ENCODE data around the gene RNASE2.

The RNASE2 gene

GRCh38 chr14:20997564-20997963, 42.3 kb downstream of the RNASE2 start:
- no peak for DNase-seq
- no peak for TF ChIP-seq POLR2A (IDR thresholded peaks at IDR 0.05; ENCODE audit: low read length)
- no peak for TF ChIP-seq GATA1 (IDR thresholded peaks at IDR 0.05; ENCODE audit: low read depth, low read length)

GRCh38 chr14:20998139-20998538, 42.9 kb downstream of the RNASE2 start:
- TF ChIP-seq POLR2A (IDR thresholded peaks at IDR 0.05; ENCODE audit: low read length), result no peak

GRCh38 chr14:20998674-20999366, 43.5 kb downstream of the RNASE2 start, which contains the start of gene SLC39A2:
SLC39A2 (plus strand) TSS chr14:20999293; CDS start chr14:20999447, 154 bp downstream.
- no peak for DNase-seq
- TF ChIP-seq POLR2A (IDR thresholded peaks at IDR 0.05; ENCODE audit: low read length) (no peak), GATA1 (IDR thresholded peaks at IDR 0.05; ENCODE audit: low read depth, low read length) (no peak)

More at GRCh38 chr14:20998139-20998538, 42.9 kb downstream of the RNASE2 start:
- no peak for DNase-seq

- no peak for TF ChIP-seq GATA1 (IDR thresholded peaks at IDR 0.05; ENCODE audit: low read depth, low read length)
- DNase-seq, result no peak
Measured at GRCh38 chr14:20999591-20999990, 44.3 kb downstream of the RNASE2 start.

GRCh38 chr14:21001218-21001617, 45.9 kb downstream of the RNASE2 start:
- TF ChIP-seq GATA1 (IDR thresholded peaks at IDR 0.05; ENCODE audit: low read depth, low read length) (no peak), POLR2A (IDR thresholded peaks at IDR 0.05; ENCODE audit: low read length) (no peak)
- no peak for DNase-seq

GRCh38 chr14:21003788-21004346, 48.6 kb downstream of the RNASE2 start:
- DNase-seq, result no peak
- TF ChIP-seq POLR2A (IDR thresholded peaks at IDR 0.05; ENCODE audit: low read length) (no peak), GATA1 (IDR thresholded peaks at IDR 0.05; ENCODE audit: low read depth, low read length) (no peak)
